Nephron progenitor cell (in vitro differentiated cells): Measurements from ENCODE around the gene SGPL1.

Experiments
- DNase-seq: peaks from one replicate; pipeline ENCODE4 v3.0.0; 2021
- H3K27ac Mint-ChIP-seq: 2 replicates; pipeline ENCODE4 v1.8.0; 2021; ENCODE audit warnings: mild to moderate bottlenecking, moderate library complexity, mixed read lengths
- H3K27me3 Mint-ChIP-seq: 2 replicates; pipeline ENCODE4 v1.8.0; 2021; ENCODE audit warnings: mild to moderate bottlenecking, low read depth, mixed read lengths; ENCODE audit not compliant: poor library complexity
- H3K36me3 Mint-ChIP-seq: 2 replicates; pipeline ENCODE4 v1.8.0; 2021; ENCODE audit warnings: low read depth, mixed read lengths
- H3K4me1 Mint-ChIP-seq: 2 replicates; pipeline ENCODE4 v1.8.0; 2021; ENCODE audit warnings: mixed read lengths
- H3K4me3 Mint-ChIP-seq: 2 replicates; pipeline ENCODE4 v1.8.0; 2021; ENCODE audit warnings: mild to moderate bottlenecking, moderate library complexity, mixed read lengths
- H3K9me3 Mint-ChIP-seq: 2 replicates; pipeline ENCODE4 v1.8.0; 2021; ENCODE audit warnings: mild to moderate bottlenecking, moderate library complexity, mixed read lengths
- CTCF ChIP-seq: fragments of 200-600 bp; sonication (generic); IDR thresholded peaks from 2 replicates; pipeline ENCODE4 v1.5.0; 2021; ENCODE audit warnings: antibody characterized with exemption

SGPL1 gene

GRCh38 chr10:70908406-70909296 is 92.9 kb downstream of the SGPL1 start:
- no peak for TF ChIP-seq CTCF
- Mint-ChIP-seq H3K27me3 (peaks cover 11% of the 10 kb centered on the region), H3K36me3 (no peaks in the 10 kb centered on the region), H3K9me3 (no peaks in the 10 kb centered on the region), H3K4me3 (no peak overlapping the region), H3K27ac (no peak overlapping the region), H3K4me1 (peaks cover 56% of the 10 kb centered on the region)
- no peak for DNase-seq

GRCh38 chr10:70909326-70909935 is 93.7 kb downstream of the SGPL1 start:
- no peaks in the 10 kb centered on the region for H3K36me3 Mint-ChIP-seq
- no peaks in the 10 kb centered on the region for H3K9me3 Mint-ChIP-seq
- H3K4me1 Mint-ChIP-seq = peaks cover 58% of the 10 kb centered on the region
- no peak overlapping the region for H3K27ac Mint-ChIP-seq
- H3K27me3 Mint-ChIP-seq = peaks cover 7% of the 10 kb centered on the region
- H3K4me3 Mint-ChIP-seq = no peak overlapping the region
- DNase-seq = no peak
- TF ChIP-seq CTCF = no peak

- TF ChIP-seq CTCF = no peak
- DNase-seq = no peak
- Mint-ChIP-seq H3K27ac (no peak overlapping the region), H3K4me3 (no peak overlapping the region), H3K36me3 (no peaks in the 10 kb centered on the region), H3K4me1 (peaks cover 53% of the 10 kb centered on the region), H3K9me3 (no peaks in the 10 kb centered on the region), H3K27me3 (peaks cover 9% of the 10 kb centered on the region)
Observed at GRCh38 chr10:70910486-70911341, 95.0 kb downstream of the SGPL1 start.

GRCh38 chr10:70911386-70911785 is 95.6 kb downstream of the SGPL1 start:
- Mint-ChIP-seq H3K27ac (no peak overlapping the region), H3K27me3 (peaks cover 12% of the 10 kb centered on the region), H3K9me3 (no peaks in the 10 kb centered on the region), H3K4me3 (no peak overlapping the region), H3K36me3 (no peaks in the 10 kb centered on the region), H3K4me1 (peaks cover 55% of the 10 kb centered on the region)
- DNase-seq = no peak
- TF ChIP-seq CTCF = no peak

- no peak overlapping the region for H3K27ac Mint-ChIP-seq
- H3K4me3 Mint-ChIP-seq = no peak overlapping the region
- TF ChIP-seq CTCF = no peak
- DNase-seq = no peak
- H3K27me3 Mint-ChIP-seq = peaks cover 16% of the 10 kb centered on the region
- H3K36me3 Mint-ChIP-seq = no peaks in the 10 kb centered on the region
- peaks cover 48% of the 10 kb centered on the region for H3K4me1 Mint-ChIP-seq
- no peaks in the 10 kb centered on the region for H3K9me3 Mint-ChIP-seq
Observed at GRCh38 chr10:70912556-70912955, 96.8 kb downstream of the SGPL1 start.
